ENCODE data around the gene MOXD1. TPM values are rescaled to one million over a fixed set of nuclear protein-coding genes. Genes with fewer than 3 reads are reported as not detected.
"Not testable (repeated sequence)": the region's sequence is repeated elsewhere in the genome, so short reads cannot be mapped to it uniquely, and the experiment has no call there.

Gene MOXD1
- total RNA-seq, 1 donor from 2014 or later: 3.8 TPM

DNA sequence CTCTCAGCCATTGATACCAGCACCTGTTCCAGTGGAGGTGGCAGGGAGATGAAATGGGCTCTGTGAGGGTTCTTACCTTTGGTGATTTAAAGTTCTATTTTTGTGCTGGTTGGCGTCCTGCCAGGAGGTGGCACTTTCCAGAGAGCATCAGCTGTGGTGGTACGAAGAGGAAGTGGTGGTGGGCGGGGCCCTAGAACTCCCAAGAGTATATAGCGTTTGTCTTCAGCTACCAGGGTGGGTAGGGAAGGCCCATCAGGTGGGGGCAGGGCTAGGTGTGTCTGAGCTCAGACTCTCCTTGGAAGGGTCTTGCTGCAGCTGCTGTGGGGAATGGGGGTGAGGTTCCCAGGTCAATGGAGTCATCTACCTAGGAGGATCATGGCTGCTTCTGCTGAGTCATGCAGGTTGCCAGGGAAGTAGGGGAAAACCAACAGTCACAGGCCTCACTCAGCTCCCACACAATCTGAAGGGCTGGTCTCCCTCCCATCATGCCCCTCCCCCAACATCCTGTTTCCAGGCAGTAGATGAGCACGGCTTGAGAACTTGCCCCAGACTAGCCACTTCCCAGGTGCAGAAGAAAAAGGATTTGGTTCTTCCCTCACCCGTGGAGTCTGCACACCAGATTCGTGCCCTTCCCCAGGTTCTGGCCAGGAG lies 46.6 kb downstream of the MOXD1 start:
- no peak for DNase-seq (ENCODE audit: low spot score)

DNA sequence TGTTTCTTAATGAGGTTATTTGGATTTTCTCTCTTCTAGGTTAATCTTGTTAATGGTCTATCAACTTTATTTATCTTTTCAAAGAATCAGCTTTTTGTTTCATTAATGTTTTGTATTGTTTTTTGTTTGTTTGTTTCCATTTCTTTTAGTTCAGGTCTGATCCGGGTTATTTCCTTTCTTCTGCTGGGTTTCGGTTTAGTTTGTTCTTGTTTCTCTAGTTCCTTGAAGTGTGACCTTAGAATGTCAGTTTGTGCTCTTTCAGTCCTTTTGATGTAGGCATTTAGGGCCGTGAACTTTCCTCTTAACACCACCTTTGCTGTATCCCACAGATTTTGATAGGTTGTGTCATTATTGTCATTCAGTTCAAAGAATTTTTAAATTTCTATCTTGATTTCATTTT lies 49.3 kb downstream of the MOXD1 start:
- not testable (repeated sequence) for DNase-seq (ENCODE audit: low spot score)

GRCh38 chr6:132348231-132348630 lies 53.0 kb downstream of the MOXD1 start:
- no peak for DNase-seq (ENCODE audit: low spot score)

- no peak for DNase-seq (ENCODE audit: low spot score)
Observed at GRCh38 chr6:132344811-132345210, 56.5 kb downstream of the MOXD1 start.

- DNase-seq (ENCODE audit: low spot score): no peak
Observed at GRCh38 chr6:132341646-132342045, 59.6 kb downstream of the MOXD1 start.

DNA sequence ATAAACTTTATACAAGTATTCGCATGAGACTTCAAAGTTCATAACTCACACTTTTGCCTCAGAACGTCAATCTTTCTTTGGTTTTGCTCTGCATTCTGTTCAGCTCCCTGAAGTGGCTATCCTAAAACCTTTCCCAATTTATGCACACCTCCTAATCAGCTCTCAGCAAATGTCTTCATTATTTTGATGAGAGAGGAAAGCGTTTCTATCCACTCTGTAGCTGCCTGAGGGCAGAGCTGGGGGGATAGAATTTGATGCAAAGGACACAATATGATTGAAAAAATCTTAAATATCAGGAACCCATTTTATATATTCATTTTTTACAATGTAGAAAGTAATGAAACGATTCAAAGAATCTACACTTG lies 66.8 kb downstream of the MOXD1 start:
- no peak for DNase-seq (ENCODE audit: low spot score)

GRCh38 chr6:132333639-132334520 lies 67.4 kb downstream of the MOXD1 start:
- DNase-seq (ENCODE audit: low spot score): peak; percentile 80

DNA sequence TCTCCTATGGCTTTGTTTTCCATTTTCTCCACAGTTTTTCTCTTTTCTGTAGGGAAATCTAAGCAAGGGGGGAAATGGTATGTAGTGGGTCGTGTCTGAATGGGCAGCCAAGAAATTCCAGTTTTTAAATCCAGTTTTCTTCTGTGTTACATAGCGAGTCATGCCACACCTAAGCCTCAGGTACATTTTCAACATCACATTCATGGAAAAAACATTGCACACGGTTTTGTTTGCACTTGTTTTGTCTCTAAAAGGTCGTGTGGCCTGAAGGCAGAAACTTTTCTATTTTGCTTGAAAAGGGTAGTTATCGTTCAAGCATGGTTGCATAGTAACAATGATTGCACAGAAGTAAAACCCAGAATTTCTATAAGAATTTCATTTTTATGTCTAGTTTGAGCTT lies 70.5 kb downstream of the MOXD1 start:
- no peak for DNase-seq (ENCODE audit: low spot score)

GRCh38 chr6:132322398-132322797 lies 78.9 kb downstream of the MOXD1 start:
- DNase-seq (ENCODE audit: low spot score): no peak

DNA sequence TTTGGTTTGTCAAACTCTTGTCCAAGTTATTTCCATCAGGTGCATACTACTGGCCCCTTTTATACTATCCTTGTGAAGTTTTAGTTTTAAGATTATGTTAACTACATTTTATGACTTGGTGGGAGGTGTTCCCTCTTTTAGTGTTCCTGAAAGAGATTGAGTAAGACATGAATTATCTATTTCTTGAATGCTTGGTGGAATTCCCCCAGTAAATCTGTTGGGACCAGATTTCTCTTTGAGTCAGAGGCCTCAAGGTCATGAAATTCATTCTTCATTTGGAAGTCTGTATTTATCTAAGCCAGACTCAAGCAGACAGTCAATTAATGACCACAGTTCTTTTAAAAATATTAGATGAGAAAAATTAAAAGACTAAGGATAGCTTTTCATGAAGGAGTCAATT lies 81.3 kb downstream of the MOXD1 start:
- no peak for DNase-seq (ENCODE audit: low spot score)

DNA sequence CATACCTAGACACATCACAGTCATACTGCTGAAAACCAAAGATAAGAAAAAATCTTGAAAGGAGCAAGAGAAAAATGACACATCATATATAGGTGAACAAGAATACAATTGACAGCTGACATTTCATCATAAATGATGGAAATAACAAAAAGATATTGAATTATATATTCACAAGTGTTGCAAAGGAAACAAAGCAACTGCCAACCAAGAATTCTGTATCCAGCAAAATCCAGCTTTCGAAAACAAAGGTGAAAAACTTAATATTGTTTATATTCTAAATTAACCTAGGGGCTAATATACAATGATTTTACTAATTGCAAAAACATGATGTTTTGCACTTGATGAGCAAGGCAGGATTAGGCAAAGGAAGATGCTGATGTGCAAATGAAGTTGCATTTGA lies 84.3 kb downstream of the MOXD1 start:
- DNase-seq (ENCODE audit: low spot score): no peak

DNA sequence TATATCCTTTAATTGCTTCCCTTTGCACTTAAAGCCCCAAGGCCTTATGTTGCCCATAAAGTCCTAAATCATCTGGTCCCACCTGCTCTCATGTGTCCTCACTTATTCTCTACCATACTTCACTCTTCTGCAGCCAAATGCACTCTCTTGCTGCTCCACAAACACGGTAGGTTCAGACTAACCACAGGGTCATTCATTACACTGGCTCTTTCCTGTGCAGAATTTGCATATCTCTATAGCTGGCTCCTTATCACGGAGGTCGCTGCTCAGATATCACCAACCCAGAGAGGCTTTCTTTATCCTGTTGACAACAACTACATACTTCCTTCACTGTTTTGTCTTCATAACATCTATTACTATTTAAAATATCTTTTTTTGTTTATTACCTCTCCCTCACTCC lies 86.8 kb downstream of the MOXD1 start:
- no peak for DNase-seq (ENCODE audit: low spot score)

DNA sequence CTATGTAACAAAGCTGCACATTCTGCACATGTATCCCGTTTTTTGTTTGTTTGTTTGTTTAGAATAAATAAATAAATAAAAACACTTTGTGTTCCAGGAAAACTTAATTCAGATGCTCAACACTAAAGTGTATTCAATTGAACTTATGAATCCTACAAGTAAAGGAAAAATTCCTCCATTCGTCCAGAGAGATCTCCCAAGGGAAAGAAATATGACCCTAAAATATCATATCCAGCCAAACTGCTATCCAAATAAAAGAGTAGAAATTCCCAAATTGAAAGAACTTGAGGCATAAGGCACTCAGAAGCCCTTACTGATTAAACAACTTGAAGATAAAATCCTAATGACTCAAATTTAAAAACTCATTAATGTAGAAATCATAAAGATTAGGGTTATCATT lies 90.4 kb downstream of the MOXD1 start:
- DNase-seq (ENCODE audit: low spot score): no peak

DNA sequence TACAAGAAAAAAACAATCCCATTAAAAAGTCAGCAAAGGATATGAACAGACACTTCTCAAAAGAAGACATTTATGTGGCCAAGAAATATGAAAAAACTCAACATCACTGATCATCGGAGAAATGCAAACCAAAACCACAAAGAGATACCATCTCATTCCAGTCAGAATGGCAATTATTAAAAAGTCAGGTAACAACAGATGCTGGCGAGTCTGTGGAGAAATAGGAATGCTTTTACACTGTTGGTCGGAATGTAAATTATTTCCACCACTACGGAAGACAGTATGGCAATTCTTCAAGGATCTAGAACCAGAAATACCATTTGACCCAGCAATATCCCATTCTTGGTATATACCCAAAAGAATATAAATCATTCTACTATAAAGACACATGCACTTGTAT lies 91.1 kb downstream of the MOXD1 start:
- not testable (repeated sequence) for DNase-seq (ENCODE audit: low spot score)

GRCh38 chr6:132304891-132305305 lies 96.4 kb downstream of the MOXD1 start:
- DNase-seq (ENCODE audit: low spot score): peak; percentile 11

DNA sequence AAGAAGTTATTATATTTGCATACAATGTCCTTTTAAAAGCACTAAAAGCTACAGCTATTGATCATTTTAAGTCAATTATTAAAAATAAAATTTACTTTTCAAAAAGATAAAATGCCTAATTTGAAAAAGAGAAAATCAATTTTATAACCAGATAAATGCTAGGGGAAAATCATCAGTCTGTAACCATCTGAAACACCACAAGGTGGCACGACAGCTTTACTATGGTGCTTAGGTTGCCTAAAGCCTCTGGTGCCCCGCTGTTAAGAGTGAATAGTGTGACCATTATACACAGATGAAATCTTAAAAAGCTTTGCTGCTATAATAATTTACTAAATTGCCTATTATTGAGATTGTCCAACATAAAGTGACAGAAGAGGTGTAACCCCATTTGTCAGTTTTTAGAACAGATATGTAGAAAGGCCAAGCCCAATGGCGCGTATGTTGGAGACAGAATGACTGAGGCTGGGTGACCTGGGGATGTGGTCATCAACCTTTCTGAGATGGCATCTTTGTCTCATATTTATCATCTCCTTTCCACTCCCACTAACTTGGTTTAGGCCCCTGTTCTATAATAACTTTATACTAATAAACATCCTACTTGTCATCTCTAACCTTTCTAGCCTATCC lies 100.8 kb downstream of the MOXD1 start:
- peak; percentile 42 for DNase-seq (ENCODE audit: low spot score)

DNA sequence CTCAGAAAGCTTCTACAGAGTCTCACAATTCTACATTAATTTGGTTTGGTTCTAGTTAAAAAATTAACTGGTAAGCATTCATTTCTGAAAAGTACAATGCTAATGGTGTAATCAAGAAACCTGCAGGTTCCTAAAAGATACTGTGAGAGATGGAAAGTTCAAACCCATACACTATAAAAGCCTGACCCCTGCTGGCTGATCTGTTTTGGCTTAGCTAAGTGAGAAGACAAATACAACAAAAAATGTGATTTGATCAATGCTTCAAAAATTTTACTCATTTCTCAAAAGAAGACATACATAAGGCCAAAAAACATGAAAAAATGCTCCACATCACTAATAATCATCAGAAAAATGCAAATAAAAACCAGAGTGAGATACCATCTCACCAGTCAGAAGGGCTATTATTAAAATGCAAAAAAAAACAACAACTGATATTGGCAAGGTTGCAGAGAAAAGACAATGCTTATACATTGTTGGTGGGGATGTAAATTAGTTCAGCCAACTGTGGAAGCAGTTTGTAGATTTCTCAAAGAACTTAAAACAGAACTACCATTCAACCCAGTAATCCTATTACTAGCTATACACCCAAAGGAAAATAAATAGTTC lies 102.8 kb downstream of the MOXD1 start:
- DNase-seq (ENCODE audit: low spot score): peak; percentile 48

DNA sequence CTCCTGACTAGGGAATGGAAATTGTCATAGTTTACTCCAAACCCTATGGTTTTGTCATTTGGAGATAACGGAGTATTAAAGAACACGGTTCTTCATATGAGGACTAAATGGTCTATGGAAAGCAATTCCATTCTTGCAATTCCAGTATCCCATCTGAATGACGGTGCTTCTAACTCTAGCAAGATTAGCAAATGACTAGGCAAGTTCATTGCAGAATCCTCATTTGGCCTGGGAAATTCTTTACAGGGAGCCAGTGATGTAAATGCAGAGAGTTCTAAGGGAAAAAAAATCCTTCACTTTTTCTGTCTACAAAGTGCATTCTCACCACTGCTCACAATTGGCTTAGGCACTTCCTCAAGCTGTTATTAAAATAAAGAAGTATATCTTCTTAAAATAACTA lies 111.5 kb downstream of the MOXD1 start:
- no peak for DNase-seq (ENCODE audit: low spot score)

DNA sequence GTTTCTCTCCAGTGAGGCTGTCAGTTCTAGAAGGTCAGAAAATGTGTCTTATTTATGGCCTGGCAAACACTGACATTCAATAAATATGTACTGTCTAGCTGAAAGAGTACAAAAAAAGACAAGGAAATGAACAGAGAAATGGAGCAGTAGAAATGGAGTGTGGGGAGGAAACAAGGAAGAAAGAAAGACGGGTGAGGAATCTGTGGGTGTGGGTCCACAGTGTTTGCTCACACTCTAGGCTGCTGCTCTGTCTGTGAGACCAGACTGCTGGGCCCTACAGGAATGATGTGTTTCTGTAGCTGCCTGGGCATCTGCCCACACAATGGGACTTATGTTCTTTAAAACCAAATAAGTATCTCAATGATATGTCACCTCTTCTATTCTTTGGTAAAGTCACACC lies 114.2 kb downstream of the MOXD1 start:
- no peak for DNase-seq (ENCODE audit: low spot score)

DNA sequence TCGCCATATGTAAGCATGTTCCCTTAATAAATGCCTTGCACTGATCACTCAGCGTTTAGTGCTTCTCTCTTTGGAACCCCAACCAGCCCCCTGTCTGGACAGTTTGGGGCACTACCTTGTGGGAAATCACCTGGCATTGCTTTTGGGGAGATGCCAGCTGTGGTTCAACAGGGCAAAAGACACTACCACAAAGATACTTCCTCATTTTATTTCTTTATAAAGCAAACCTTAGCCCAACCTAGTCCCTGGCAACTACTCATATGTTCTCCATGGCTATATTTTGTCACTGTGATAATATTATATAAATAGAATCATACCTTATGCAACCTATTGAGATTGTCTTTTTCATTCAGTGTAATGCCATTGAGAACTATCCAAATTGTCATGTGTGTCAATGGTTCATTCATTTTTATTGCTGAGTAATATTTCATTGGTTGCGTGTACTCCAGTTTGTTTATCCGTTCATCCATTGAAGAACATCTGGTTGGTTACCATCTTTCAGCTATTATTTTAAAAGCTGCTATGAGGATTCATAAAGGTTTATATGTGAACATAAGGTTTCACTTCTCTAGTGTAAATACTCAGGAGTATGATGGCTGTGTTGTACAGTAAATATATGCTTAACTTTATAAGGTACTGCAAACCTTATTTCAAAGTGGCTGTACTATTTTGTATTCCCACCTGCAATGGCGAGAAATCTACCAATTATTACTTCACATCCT lies 114.8 kb downstream of the MOXD1 start:
- DNase-seq (ENCODE audit: low spot score): no peak

- no peak for DNase-seq (ENCODE audit: low spot score)
Observed at GRCh38 chr6:132285004-132285780, 116.1 kb downstream of the MOXD1 start.

Data from mucosa of gallbladder (tissue), 1 donor.